ENCODE results near the gene DLGAP1. TPM values are rescaled to one million over a fixed set of nuclear protein-coding genes. Genes with fewer than 3 reads are reported as not detected.

Gene DLGAP1
- total RNA-seq, 1 experiment from 2014 or later = not detected

GRCh38 chr18:4309227-4309626 is 145.9 kb downstream of the DLGAP1 start:
- no TSS peak for BruUV-seq (replicated peaks)
- Mint-ChIP-seq H3K4me1 (ENCODE audit: insufficient read depth, unreplicated experiment) (no peaks in the 10 kb centered on the region), H3K27me3 (ENCODE audit: insufficient read depth, unreplicated experiment) (peaks cover 60% of the 10 kb centered on the region), H3K4me3 (ENCODE audit: unreplicated experiment) (no peak overlapping the region), H3K27ac (ENCODE audit: low read depth, unreplicated experiment) (no peak overlapping the region), H3K9me3 (ENCODE audit: unreplicated experiment) (no peaks in the 10 kb centered on the region), H3K36me3 (ENCODE audit: insufficient read depth, unreplicated experiment) (no peaks in the 10 kb centered on the region)
- CTCF ChIA-PET = interaction anchor here (0.7 kb wide), 1 partner anchor 713 kb away, joined by 3 read pairs; no protein-coding TSS in a partner anchor
- TF ChIP-seq CTCF (IDR thresholded peaks at IDR 0.05; ENCODE audit: unreplicated experiment) = no peak
- no peak for DNase-seq (ENCODE audit: unreplicated experiment)
- POLR2A ChIA-PET = interaction anchor here (0.6 kb wide), 1 partner anchor 450 kb away, joined by 3 read pairs; no protein-coding TSS in a partner anchor
- intact Hi-C loops (cut with micrococcal nuclease) = no loop called here

GRCh38 chr18:4308576-4308975 is 146.5 kb downstream of the DLGAP1 start:
- no peaks in the 10 kb centered on the region for H3K4me1 Mint-ChIP-seq (ENCODE audit: insufficient read depth, unreplicated experiment)
- no TSS peak for BruUV-seq (replicated peaks)
- TF ChIP-seq CTCF (IDR thresholded peaks at IDR 0.05; ENCODE audit: unreplicated experiment) = no peak
- POLR2A ChIA-PET = interaction anchor here (0.9 kb wide), 1 partner anchor 9 kb away, joined by 3 read pairs; no protein-coding TSS in a partner anchor
- DNase-seq (ENCODE audit: unreplicated experiment) = no peak
- no peak overlapping the region for H3K4me3 Mint-ChIP-seq (ENCODE audit: unreplicated experiment)
- H3K27ac Mint-ChIP-seq (ENCODE audit: low read depth, unreplicated experiment) = no peak overlapping the region
- intact Hi-C loops (cut with micrococcal nuclease) = no loop called here
- no peaks in the 10 kb centered on the region for H3K36me3 Mint-ChIP-seq (ENCODE audit: insufficient read depth, unreplicated experiment)
- no peaks in the 10 kb centered on the region for H3K9me3 Mint-ChIP-seq (ENCODE audit: unreplicated experiment)
- CTCF ChIA-PET = no interaction called here
- peaks cover 65% of the 10 kb centered on the region for H3K27me3 Mint-ChIP-seq (ENCODE audit: insufficient read depth, unreplicated experiment)

- Mint-ChIP-seq H3K36me3 (ENCODE audit: insufficient read depth, unreplicated experiment) (no peaks in the 10 kb centered on the region), H3K27me3 (ENCODE audit: insufficient read depth, unreplicated experiment) (peaks cover 83% of the 10 kb centered on the region), H3K27ac (ENCODE audit: low read depth, unreplicated experiment) (no peak overlapping the region), H3K4me1 (ENCODE audit: insufficient read depth, unreplicated experiment) (no peaks in the 10 kb centered on the region), H3K9me3 (ENCODE audit: unreplicated experiment) (no peaks in the 10 kb centered on the region), H3K4me3 (ENCODE audit: unreplicated experiment) (no peak overlapping the region)
- ChIA-PET POLR2A (no interaction called here), CTCF (no interaction called here)
- intact Hi-C loops (cut with micrococcal nuclease) = no loop called here
- TF ChIP-seq CTCF (IDR thresholded peaks at IDR 0.05; ENCODE audit: unreplicated experiment) = no peak
- BruUV-seq (replicated peaks) = no TSS peak
- no peak for DNase-seq (ENCODE audit: unreplicated experiment)
These were observed 155.7 kb downstream of the DLGAP1 start for GRCh38 chr18:4299395-4299794.

- TF ChIP-seq CTCF (IDR thresholded peaks at IDR 0.05; ENCODE audit: unreplicated experiment) = no peak
- no TSS peak for BruUV-seq (replicated peaks)
- ChIA-PET POLR2A (no interaction called here), CTCF (no interaction called here)
- Mint-ChIP-seq H3K36me3 (ENCODE audit: insufficient read depth, unreplicated experiment) (no peaks in the 10 kb centered on the region), H3K9me3 (ENCODE audit: unreplicated experiment) (no peaks in the 10 kb centered on the region), H3K4me1 (ENCODE audit: insufficient read depth, unreplicated experiment) (no peaks in the 10 kb centered on the region), H3K27ac (ENCODE audit: low read depth, unreplicated experiment) (no peak overlapping the region), H3K27me3 (ENCODE audit: insufficient read depth, unreplicated experiment) (peaks cover 90% of the 10 kb centered on the region), H3K4me3 (ENCODE audit: unreplicated experiment) (no peak overlapping the region)
- intact Hi-C loops (cut with micrococcal nuclease) = no loop called here
- DNase-seq (ENCODE audit: unreplicated experiment) = no peak
These were observed 161.8 kb downstream of the DLGAP1 start for GRCh38 chr18:4293337-4293736.
